GM18873 (cell line): ENCODE data around the gene IL10RB.

ENCODE experiments used
- ATAC-seq: cut with Tn5 transposase; IDR thresholded peaks from one replicate; pipeline ENCODE4 v1.9.1; 2021; ENCODE audit warnings: mild to moderate bottlenecking, moderate library complexity, moderate number of reproducible peaks; ENCODE audit not compliant: unreplicated experiment, low FRiP score

Gene IL10RB

GRCh38 chr21:33262921-33263320, 3.2 kb upstream of the IL10RB start:
- no peak for ATAC-seq

- no peak for ATAC-seq
These were observed 1.6 kb upstream of the IL10RB start for GRCh38 chr21:33264561-33264960.

- ATAC-seq, result peak; percentile 29
These were observed 510 bp upstream of the IL10RB start for GRCh38 chr21:33265664-33266049.

DNA sequence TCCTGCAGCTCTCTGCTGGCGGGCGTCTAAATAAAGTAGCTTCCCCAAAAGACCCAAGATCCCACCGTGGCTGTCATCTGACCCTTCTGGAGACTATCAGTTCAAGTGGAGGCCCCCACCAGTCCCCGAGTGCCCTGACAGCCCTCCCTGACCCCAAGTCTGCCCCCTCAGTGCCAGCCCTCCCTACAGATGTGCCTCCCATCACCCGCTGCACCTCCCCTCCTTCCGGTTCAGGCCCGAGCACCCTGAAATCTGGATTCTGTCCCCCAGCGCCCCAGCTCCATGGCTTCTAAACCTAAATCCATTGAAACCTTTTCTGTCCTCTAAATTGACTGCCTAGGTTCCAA, 595 bp downstream of the IL10RB start:
- ATAC-seq, result no peak

- ATAC-seq, result no peak
These were observed 1.1 kb downstream of the IL10RB start for GRCh38 chr21:33267250-33267649.

DNA sequence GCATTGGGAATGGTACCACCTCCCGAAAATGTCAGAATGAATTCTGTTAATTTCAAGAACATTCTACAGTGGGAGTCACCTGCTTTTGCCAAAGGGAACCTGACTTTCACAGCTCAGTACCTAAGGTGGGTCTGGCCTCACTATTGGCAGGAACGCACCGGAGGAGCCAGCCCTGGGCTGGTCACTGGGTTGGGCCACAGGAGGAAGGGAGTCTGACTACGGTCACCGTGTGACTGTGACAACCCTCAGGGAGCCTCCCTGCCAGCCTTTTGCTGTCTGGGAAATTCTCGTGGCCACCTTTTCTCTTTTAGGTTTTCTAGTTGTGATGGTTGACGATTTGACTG, 2.2 kb downstream of the IL10RB start:
- ATAC-seq, result peak; percentile 17

- ATAC-seq, result peak; percentile 72
These were observed 2.7 kb downstream of the IL10RB start for GRCh38 chr21:33268737-33269441.

GRCh38 chr21:33270986-33271385, 4.8 kb downstream of the IL10RB start:
- no peak for ATAC-seq

GRCh38 chr21:33273044-33273443, 6.9 kb downstream of the IL10RB start:
- no peak for ATAC-seq

GRCh38 chr21:33278721-33279120, 12.6 kb downstream of the IL10RB start:
- ATAC-seq, result no peak

DNA sequence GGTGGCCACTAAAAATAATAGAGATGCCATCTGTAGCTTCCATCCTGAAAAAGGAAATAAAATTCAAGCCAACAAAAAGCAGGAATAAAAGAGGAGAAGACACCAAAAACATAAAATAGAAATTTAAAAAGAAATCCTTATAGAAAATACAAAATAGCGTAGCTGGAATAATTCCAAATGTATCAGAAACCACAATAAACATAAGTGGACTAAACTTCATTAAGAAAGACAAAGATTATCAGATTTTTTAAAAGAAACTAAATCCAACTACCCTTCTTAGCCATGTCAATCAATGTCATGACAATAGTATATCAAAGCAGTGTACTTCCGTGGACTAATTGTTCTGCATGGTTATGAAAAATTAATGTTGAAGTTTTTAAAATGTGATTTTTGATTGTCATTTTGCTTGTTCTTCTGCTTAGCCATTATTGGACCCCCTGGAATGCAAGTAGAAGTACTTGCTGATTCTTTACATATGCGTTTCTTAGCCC, 13.2 kb downstream of the IL10RB start:
- no peak for ATAC-seq

DNA sequence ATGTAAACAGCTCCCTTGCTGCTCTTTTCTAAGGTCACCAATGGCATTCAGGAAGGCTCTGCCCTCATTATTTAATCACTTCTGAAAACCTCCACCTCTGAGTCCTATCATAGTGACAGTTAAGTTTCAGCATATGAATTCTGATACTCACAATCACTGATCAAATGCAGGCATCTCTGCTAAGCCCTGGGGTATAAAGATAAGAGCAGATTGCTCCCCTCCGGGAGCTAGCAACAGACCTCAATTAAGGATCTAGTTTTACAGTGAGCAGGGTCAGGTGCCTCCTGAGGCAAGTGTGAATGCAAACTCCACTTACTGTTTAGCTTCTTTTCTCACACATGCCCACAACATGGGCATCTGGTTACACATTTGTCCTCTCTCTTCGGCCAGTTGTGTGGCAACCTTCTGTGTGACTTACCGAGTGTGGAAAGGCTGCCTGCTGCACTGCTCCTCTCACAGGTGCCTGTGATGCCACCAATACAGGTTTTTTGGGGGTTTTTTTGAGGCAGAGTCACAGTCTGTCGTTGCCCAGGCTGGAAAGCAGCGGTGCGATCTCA, 15.0 kb downstream of the IL10RB start:
- ATAC-seq, result no peak

- no peak for ATAC-seq
These were observed 17.0 kb downstream of the IL10RB start for GRCh38 chr21:33283203-33283602.

- ATAC-seq, result no peak
These were observed 19.9 kb downstream of the IL10RB start for GRCh38 chr21:33286076-33286475.

- no peak for ATAC-seq
These were observed 20.7 kb downstream of the IL10RB start for GRCh38 chr21:33286600-33287456.

- no peak for ATAC-seq
These were observed 23.1 kb downstream of the IL10RB start for GRCh38 chr21:33289199-33289819.

GRCh38 chr21:33290441-33290840, 24.3 kb downstream of the IL10RB start:
- no peak for ATAC-seq

DNA sequence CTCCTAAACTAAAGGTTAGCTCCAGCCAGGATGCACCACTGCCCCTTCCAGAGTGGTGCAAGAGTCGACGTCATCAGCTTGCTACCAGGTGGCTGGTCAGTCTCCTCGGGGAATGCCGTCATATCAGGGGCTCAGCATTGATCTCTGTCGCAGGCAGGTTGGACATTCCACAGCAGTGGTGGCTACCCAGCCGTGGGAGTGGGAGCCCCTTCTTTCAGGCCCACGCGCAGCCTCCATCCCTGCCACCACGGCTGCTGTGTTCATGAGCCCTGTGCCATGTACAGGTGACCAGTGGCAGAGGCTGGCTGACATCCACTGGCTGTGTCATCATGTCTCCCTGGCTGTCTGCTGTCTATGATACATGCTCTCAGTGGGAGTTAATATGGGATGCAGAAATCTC, 25.5 kb downstream of the IL10RB start:
- ATAC-seq, result no peak

GRCh38 chr21:33292724-33293123, 26.6 kb downstream of the IL10RB start:
- no peak for ATAC-seq

GRCh38 chr21:33293136-33293535, 27.0 kb downstream of the IL10RB start:
- no peak for ATAC-seq

- no peak for ATAC-seq
These were observed 27.6 kb downstream of the IL10RB start for GRCh38 chr21:33293811-33294216.
